ENCODE measurements around the gene ATG4B.

- TF ChIP-seq EZH2 (IDR thresholded peaks at IDR 0.05; ENCODE audit: borderline replicate concordance, low read depth, low read length, severe bottlenecking) (no peak), CTCF (IDR thresholded peaks at IDR 0.05; ENCODE audit: borderline replicate concordance, extremely low read depth, low read length, poor library complexity, severe bottlenecking) (no peak)
Measured at GRCh38 chr2:241673797-241674725, 36.6 kb downstream of the ATG4B start.
